ENCODE measurements around the gene MCM8. TPM values are rescaled to one million over a fixed set of nuclear protein-coding genes. Genes with fewer than 3 reads are reported as not detected.

The MCM8 gene
- 10 to 100 TPM in 1 of 2 donors, 1 to 10 TPM in 1; 2.1 to 11.0 TPM for total RNA-seq
- polyA plus RNA-seq, result under 1 TPM; 0.49 to 0.97 TPM

DNA sequence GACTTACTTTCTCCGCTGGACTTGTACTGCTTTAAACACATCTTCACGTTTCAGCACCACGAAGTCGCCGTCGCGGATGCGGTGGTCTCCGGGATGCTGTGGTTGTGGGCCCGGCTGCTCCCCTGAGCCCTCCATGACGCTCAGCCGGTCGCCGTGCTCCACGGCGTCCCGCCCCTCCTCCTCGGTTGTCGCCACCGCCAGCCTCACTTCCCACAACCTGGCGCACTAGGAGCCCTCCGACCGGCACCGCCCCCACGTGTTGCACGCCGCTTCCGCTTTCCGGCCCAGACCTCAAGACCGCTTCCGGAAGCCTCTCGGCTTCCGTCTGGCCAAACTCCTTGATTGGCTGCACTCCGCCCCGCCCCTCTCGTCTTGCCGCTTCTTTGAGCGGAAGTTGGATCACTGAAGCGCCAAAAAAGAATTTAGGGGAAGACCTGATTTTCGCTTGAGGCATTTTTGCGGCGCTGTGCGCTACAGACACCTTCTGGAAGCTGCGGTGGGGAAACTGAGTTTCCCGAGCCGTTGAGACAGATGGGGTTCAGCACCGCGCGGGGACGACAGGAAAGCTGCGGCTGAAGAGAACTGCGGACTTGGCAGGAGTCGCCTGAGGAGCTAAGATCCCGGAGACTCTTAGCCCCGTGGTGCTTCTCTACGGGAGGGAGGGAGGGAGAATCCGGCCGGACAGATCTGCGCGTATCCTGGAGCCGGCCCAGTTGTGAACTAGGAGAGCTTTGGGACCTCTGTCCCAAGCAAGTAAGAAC is at the start of gene MCM8, which contains the start of gene TRMT6:
MCM8 (plus strand) TSS at position 382 of the 761 bp plus-strand sequence. CDS start 1,364 bp downstream, outside the sequence.
TRMT6 (minus strand) TSS at position 263 of the 761 bp plus-strand sequence; CDS start at position 135, 128 bp downstream.
- DNase-seq (ENCODE audit: low spot score), result peak; percentile 96
- peaks cover 7 to 19% (median 17%) of the 10 kb centered on the region in 4 donors for H3K4me1 ChIP-seq (ENCODE audit: control insufficient read depth in 4 of 4, insufficient read depth in 4 of 4, low read length in 3 of 4)
- peaks cover 6 to 19% (median 10%) of the 10 kb centered on the region in 4 donors for H3K36me3 ChIP-seq (ENCODE audit: control insufficient read depth in 4 of 4, insufficient read depth in 3 of 4, low read depth in 1 of 4, low read length in 3 of 4)
- no peaks in the 10 kb centered on the region for H3K9me3 ChIP-seq (ENCODE audit: control insufficient read depth in 4 of 4, low read length in 3 of 4)
- H3K27me3 ChIP-seq (ENCODE audit: control insufficient read depth in 4 of 4, insufficient read depth in 4 of 4, low read length in 3 of 4), result no peaks in the 10 kb centered on the region
- under 1% methylated on average over 61 of the region's 61 CpGs for WGBS
- H3K4me3 ChIP-seq (ENCODE audit: low read depth in 1 of 3, low read length in 3 of 3), result peak within 1 kb of the TSS; percentile 71 to 96 (median 90)
- H3K27ac ChIP-seq (ENCODE audit: low read depth in 1 of 2, low read length in 2 of 2), result peak within 1 kb of the TSS; percentile 21 to 24
- TF ChIP-seq, protein P1, sequence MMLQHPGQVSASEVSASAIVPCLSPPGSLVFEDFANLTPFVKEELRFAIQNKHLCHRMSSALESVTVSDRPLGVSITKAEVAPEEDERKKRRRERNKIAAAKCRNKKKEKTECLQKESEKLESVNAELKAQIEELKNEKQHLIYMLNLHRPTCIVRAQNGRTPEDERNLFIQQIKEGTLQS (IDR thresholded peaks at IDR 0.05), result no peak
- no peak for TF ChIP-seq NR2F2 (IDR thresholded peaks at IDR 0.05)
- TF ChIP-seq, protein P2, sequence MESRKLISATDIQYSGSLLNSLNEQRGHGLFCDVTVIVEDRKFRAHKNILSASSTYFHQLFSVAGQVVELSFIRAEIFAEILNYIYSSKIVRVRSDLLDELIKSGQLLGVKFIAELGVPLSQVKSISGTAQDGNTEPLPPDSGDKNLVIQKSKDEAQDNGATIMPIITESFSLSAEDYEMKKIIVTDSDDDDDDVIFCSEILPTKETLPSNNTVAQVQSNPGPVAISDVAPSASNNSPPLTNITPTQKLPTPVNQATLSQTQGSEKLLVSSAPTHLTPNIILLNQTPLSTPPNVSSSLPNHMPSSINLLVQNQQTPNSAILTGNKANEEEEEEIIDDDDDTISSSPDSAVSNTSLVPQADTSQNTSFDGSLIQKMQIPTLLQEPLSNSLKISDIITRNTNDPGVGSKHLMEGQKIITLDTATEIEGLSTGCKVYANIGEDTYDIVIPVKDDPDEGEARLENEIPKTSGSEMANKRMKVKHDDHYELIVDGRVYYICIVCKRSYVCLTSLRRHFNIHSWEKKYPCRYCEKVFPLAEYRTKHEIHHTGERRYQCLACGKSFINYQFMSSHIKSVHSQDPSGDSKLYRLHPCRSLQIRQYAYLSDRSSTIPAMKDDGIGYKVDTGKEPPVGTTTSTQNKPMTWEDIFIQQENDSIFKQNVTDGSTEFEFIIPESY (IDR thresholded peaks at IDR 0.05), result peak; percentile 80
- TF ChIP-seq, protein P3, sequence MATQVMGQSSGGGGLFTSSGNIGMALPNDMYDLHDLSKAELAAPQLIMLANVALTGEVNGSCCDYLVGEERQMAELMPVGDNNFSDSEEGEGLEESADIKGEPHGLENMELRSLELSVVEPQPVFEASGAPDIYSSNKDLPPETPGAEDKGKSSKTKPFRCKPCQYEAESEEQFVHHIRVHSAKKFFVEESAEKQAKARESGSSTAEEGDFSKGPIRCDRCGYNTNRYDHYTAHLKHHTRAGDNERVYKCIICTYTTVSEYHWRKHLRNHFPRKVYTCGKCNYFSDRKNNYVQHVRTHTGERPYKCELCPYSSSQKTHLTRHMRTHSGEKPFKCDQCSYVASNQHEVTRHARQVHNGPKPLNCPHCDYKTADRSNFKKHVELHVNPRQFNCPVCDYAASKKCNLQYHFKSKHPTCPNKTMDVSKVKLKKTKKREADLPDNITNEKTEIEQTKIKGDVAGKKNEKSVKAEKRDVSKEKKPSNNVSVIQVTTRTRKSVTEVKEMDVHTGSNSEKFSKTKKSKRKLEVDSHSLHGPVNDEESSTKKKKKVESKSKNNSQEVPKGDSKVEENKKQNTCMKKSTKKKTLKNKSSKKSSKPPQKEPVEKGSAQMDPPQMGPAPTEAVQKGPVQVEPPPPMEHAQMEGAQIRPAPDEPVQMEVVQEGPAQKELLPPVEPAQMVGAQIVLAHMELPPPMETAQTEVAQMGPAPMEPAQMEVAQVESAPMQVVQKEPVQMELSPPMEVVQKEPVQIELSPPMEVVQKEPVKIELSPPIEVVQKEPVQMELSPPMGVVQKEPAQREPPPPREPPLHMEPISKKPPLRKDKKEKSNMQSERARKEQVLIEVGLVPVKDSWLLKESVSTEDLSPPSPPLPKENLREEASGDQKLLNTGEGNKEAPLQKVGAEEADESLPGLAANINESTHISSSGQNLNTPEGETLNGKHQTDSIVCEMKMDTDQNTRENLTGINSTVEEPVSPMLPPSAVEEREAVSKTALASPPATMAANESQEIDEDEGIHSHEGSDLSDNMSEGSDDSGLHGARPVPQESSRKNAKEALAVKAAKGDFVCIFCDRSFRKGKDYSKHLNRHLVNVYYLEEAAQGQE (IDR thresholded peaks at IDR 0.05), result peak; percentile 91
- TF ChIP-seq, protein P4, sequence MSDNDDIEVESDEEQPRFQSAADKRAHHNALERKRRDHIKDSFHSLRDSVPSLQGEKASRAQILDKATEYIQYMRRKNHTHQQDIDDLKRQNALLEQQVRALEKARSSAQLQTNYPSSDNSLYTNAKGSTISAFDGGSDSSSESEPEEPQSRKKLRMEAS (IDR thresholded peaks at IDR 0.05), result peak; percentile 99
- TF ChIP-seq, protein P5, sequence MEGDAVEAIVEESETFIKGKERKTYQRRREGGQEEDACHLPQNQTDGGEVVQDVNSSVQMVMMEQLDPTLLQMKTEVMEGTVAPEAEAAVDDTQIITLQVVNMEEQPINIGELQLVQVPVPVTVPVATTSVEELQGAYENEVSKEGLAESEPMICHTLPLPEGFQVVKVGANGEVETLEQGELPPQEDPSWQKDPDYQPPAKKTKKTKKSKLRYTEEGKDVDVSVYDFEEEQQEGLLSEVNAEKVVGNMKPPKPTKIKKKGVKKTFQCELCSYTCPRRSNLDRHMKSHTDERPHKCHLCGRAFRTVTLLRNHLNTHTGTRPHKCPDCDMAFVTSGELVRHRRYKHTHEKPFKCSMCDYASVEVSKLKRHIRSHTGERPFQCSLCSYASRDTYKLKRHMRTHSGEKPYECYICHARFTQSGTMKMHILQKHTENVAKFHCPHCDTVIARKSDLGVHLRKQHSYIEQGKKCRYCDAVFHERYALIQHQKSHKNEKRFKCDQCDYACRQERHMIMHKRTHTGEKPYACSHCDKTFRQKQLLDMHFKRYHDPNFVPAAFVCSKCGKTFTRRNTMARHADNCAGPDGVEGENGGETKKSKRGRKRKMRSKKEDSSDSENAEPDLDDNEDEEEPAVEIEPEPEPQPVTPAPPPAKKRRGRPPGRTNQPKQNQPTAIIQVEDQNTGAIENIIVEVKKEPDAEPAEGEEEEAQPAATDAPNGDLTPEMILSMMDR (IDR thresholded peaks at IDR 0.05; ENCODE audit: low read depth, low read length, missing input control), result no peak
- TF ChIP-seq RAD21 (IDR thresholded peaks at IDR 0.05), result peak; percentile 57 to 68
- TF ChIP-seq GABPA (IDR thresholded peaks at IDR 0.05 in 1 of 2, conservative IDR thresholded peaks at IDR 0.05 in 1 of 2), result peak; percentile 90 to 99
- TF ChIP-seq FOXA1 (IDR thresholded peaks at IDR 0.05), result no peak
- no peak for TF ChIP-seq HNF4G (IDR thresholded peaks at IDR 0.05)
- peak in 1 of 2 donors; percentile 52 for TF ChIP-seq JUND (IDR thresholded peaks at IDR 0.05)
- TF ChIP-seq EGR1 (IDR thresholded peaks at IDR 0.05; ENCODE audit: low read depth in 2 of 2), result peak; percentile 96 to 97
- peak; percentile 80 for TF ChIP-seq YY1 (IDR thresholded peaks at IDR 0.05)
- TF ChIP-seq HNF4A (conservative IDR thresholded peaks at IDR 0.05), result peak in 1 of 2 donors; percentile 30
- TF ChIP-seq TAF1 (conservative IDR thresholded peaks at IDR 0.05), result no peak
- peak; percentile 40 to 60 for TF ChIP-seq RXRA (IDR thresholded peaks at IDR 0.05)
- TF ChIP-seq SP1 (IDR thresholded peaks at IDR 0.05), result peak; percentile 87
- TF ChIP-seq FOXA2 (IDR thresholded peaks at IDR 0.05), result no peak
- peak within 1 kb of the TSS; percentile 26 to 30 for H3K9ac ChIP-seq (ENCODE audit: low read depth in 1 of 2, low read length in 2 of 2)

All from liver (tissue), 9 donors.